Hepatocyte (in vitro differentiated cells): ENCODE measurements around the gene ETV5. TPM values are rescaled to one million over a fixed set of nuclear protein-coding genes. Genes with fewer than 3 reads are reported as not detected.

Experiments used
- DNase-seq: peaks from one replicate; pipeline ENCODE4 v3.0.0-alpha.2; 2016; ENCODE audit warnings: low spot score
- H2AFZ ChIP-seq: fragments of 200-600 bp; sonication (generic); 2 replicates; pipeline ENCODE4 v1.6.0; 2016; ENCODE audit warnings: antibody characterized with exemption, mild to moderate bottlenecking
- H3K27ac ChIP-seq: fragments of 200-600 bp; sonication (generic); 2 replicates; pipeline ENCODE4 v1.5.1; 2016; ENCODE audit warnings: mild to moderate bottlenecking
- H3K27me3 ChIP-seq: fragments of 200-600 bp; sonication (generic); 2 replicates; pipeline ENCODE4 v1.6.1; 2016
- H3K36me3 ChIP-seq: fragments of 200-600 bp; sonication (generic); replicated peaks from 2 replicates; pipeline ENCODE4 v1.5.1; 2016; ENCODE audit warnings: low read depth; ENCODE audit not compliant: insufficient read depth
- H3K4me1 ChIP-seq: fragments of 200-600 bp; sonication (generic); 2 replicates; pipeline ENCODE4 v1.5.1; 2016; ENCODE audit warnings: mild to moderate bottlenecking, moderate library complexity; ENCODE audit not compliant: insufficient read depth
- H3K4me2 ChIP-seq: fragments of 200-600 bp; sonication (generic); 2 replicates; pipeline ENCODE4 v1.6.0; 2016
- H3K4me3 ChIP-seq: fragments of 200-600 bp; sonication (generic); 2 replicates; pipeline ENCODE4 v1.5.1; 2016; ENCODE audit warnings: mild to moderate bottlenecking
- H3K79me2 ChIP-seq: fragments of 200-600 bp; sonication (generic); 2 replicates; pipeline ENCODE4 v1.6.0; 2017; ENCODE audit warnings: mild to moderate bottlenecking
- H3K9me2 ChIP-seq: fragments of 200-600 bp; sonication (generic); replicated peaks from 2 replicates; pipeline ENCODE4 v1.6.0; 2017; ENCODE audit warnings: mild to moderate bottlenecking; ENCODE audit not compliant: insufficient read depth
- H3K9me3 ChIP-seq: fragments of 200-600 bp; sonication (generic); 2 replicates; pipeline ENCODE4 v1.5.1; 2016; ENCODE audit warnings: low read depth, mild to moderate bottlenecking
- H4K20me1 ChIP-seq: fragments of 200-600 bp; sonication (generic); 2 replicates; pipeline ENCODE4 v1.6.0; 2016; ENCODE audit warnings: mild to moderate bottlenecking; ENCODE audit not compliant: insufficient read depth, poor library complexity, severe bottlenecking
- CTCF ChIP-seq: fragments of 200-600 bp; sonication (generic); IDR thresholded peaks from 2 replicates; pipeline ENCODE4 v1.5.1; 2016; ENCODE audit warnings: antibody characterized with exemption, mild to moderate bottlenecking; ENCODE audit not compliant: poor library complexity
- EZH2 ChIP-seq: fragments of 200-600 bp; sonication (generic); IDR thresholded peaks from 2 replicates; pipeline ENCODE4 v1.6.1; 2016; ENCODE audit warnings: antibody characterized with exemption, mild to moderate bottlenecking, borderline replicate concordance
- EZH2phosphoT487 ChIP-seq: fragments of 200-600 bp; sonication (generic); IDR thresholded peaks from one replicate; pipeline ENCODE4 v1.6.1; 2018; ENCODE audit warnings: antibody characterized with exemption, mild to moderate bottlenecking, low read depth, moderate library complexity; ENCODE audit not compliant: unreplicated experiment, severe bottlenecking
- whole genome bisulfite sequencing: methylation state at CpG from one replicate; pipeline ENCODE4 v1.1.6; 2016; ENCODE audit warnings: low lambda C conversion rate; ENCODE audit errors: missing lambda C conversion rate; 5-methylcytosine and 5-hydroxymethylcytosine counted together
- polyA plus RNA-seq: library from polyadenylated mRNA; unstranded; fragments of >200 nt; fragmentation: Nextera tagmentation; extraction: Ambion mirVana; gene quantifications from 2 replicates; pipeline ENCODE4 v1.2.1, GENCODE V29; 2016
- total RNA-seq: library from RNA; depleted of rRNA; stranded (reverse); fragments of >200 nt; gene quantifications from 2 replicates; pipeline ENCODE4 v1.2.3, GENCODE V29; 2014

ETV5 gene
- total RNA-seq, result 9.0 and 12.2 TPM in 2 replicates
- polyA plus RNA-seq, result 15.0 and 23.6 TPM in 2 replicates

DNA sequence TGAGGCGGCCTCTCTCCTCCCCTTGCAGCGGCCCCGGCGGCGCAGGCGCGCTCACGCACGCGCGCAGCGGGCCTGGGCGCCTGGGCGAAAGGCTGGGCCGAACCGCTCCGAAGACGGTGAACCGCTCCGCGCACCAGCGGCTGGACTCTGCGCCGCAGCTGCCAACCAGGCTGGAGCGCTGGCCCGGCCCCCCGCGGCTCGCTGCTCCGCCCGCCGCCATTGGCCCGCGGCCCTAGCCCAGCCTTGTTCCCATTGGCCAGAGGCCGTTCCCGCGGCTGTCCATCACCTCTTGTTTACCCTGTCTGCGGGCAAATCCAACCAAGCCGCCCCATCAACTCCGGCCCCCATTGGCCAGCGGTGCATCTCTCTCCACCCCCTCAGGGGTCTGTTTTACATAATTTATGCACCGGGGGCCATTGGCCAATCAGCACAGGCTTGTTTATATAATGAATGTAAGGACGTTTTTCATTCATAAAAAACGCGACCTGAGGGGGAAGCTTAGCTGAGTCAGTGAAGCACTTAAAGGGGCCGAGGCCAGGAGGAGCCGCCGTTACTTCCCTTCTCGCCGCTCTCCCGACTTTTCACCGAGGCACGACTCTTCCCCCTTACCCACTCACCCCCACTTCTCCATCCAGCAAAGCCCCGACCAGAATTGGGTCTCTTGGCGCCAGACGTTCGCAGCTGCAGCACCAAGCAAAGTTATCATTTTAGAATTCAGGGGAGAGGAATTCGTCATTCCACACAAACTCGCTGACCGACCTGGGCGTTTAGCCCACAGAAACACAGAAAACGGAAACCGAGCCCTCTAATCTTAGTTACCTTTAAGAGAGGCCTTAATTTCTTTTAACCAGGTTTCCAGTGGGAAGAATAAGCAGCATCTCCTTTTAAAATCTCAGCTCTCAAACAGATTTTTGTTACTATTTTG is at the start of gene ETV5:
Gene ETV5, minus strand, starts transcription at position 149 of the 925 bp plus-strand sequence. CDS start 3,221 bp downstream, outside the sequence.
- Histone ChIP-seq H3K9me3 (no peaks in the 10 kb centered on the region), H2AFZ (peak within 1 kb of the TSS; percentile 79), H3K27ac (peak within 1 kb of the TSS; percentile 69), H3K27me3 (peaks cover 23% of the 10 kb centered on the region), H3K4me2 (peak within 1 kb of the TSS; percentile 94), H3K4me3 (peak within 1 kb of the TSS; percentile 84), H3K9me2 (no peaks in the 10 kb centered on the region), H3K36me3 (no peaks in the 10 kb centered on the region), H3K4me1 (peaks cover 12% of the 10 kb centered on the region), H4K20me1 (no peaks in the 10 kb centered on the region), H3K79me2 (no peaks in the 10 kb centered on the region)
- WGBS, result under 1% methylated on average over 57 of the region's 63 CpGs
- TF ChIP-seq EZH2phosphoT487 (no peak), CTCF (no peak), EZH2 (no peak)
- peak; percentile 99 for DNase-seq

GRCh38 chr3:186154641-186155040 is 45.8 kb upstream of the ETV5 start:
- Histone ChIP-seq H3K27ac (no peak overlapping the region), H3K79me2 (no peaks in the 10 kb centered on the region), H3K4me3 (no peak overlapping the region), H3K4me1 (no peaks in the 10 kb centered on the region), H2AFZ (no peak overlapping the region), H4K20me1 (no peaks in the 10 kb centered on the region), H3K4me2 (no peak overlapping the region), H3K9me2 (no peaks in the 10 kb centered on the region), H3K36me3 (no peaks in the 10 kb centered on the region), H3K9me3 (no peaks in the 10 kb centered on the region), H3K27me3 (no peaks in the 10 kb centered on the region)
- no peak for TF ChIP-seq EZH2
- TF ChIP-seq EZH2phosphoT487, result no peak
- TF ChIP-seq CTCF, result no peak
- DNase-seq, result no peak
- 88% methylated on average over 2 of the region's 2 CpGs for WGBS

DNA sequence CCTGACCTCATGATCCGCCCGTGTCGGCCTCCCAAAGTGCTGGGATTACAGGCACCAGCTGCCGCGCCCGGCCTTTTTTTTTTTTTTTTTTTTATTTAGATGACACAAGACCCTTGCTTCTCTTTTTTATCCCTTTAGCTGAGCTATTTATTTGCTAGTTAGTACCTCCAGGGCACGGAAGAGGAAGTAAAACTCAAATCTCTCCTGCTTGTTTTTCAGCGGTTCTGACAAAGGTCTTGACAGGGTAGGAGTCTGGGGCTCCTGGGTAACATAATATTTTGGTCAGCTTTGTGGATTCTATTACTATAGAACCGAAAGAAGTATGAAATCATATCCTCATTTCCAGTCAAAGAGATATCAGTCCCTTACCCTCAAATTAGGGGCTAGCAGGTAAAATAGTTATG is 44.0 kb upstream of the ETV5 start:
- Histone ChIP-seq H2AFZ (no peak overlapping the region), H3K27ac (no peak overlapping the region), H4K20me1 (no peaks in the 10 kb centered on the region), H3K9me2 (no peaks in the 10 kb centered on the region), H3K4me3 (no peak overlapping the region), H3K4me2 (no peak overlapping the region), H3K9me3 (no peaks in the 10 kb centered on the region), H3K4me1 (no peaks in the 10 kb centered on the region), H3K79me2 (no peaks in the 10 kb centered on the region), H3K36me3 (no peaks in the 10 kb centered on the region), H3K27me3 (no peaks in the 10 kb centered on the region)
- WGBS, result 87% methylated on average over 9 of the region's 9 CpGs
- DNase-seq, result no peak
- no peak for TF ChIP-seq CTCF
- TF ChIP-seq EZH2, result no peak
- no peak for TF ChIP-seq EZH2phosphoT487
